Mucosa of descending colon (tissue), 3 donors: ENCODE results near the gene CTDSPL. TPM values are rescaled to one million over a fixed set of nuclear protein-coding genes. Genes with fewer than 3 reads are reported as not detected.

Experiments
- ATAC-seq: fragments of 200-7000 bp; cut with Tn5 transposase; one replicate; pipeline ENCODE4 v1.9.1; 2020; ENCODE audit warnings: mild to moderate bottlenecking, moderate library complexity
- DNase-seq, 3 donors: peaks; one replicate each; pipeline ENCODE4 v3.0.0-alpha.2; 2020
- H3K36me3 ChIP-seq: fragments of 200-600 bp; one replicate; pipeline ENCODE4 v1.8.0; 2021; ENCODE audit warnings: low read depth, mild to moderate bottlenecking
- H3K4me1 ChIP-seq: fragments of 200-600 bp; one replicate; pipeline ENCODE4 v1.8.0; 2021; ENCODE audit warnings: low read depth, mild to moderate bottlenecking
- H3K4me3 ChIP-seq: fragments of 200-600 bp; one replicate; pipeline ENCODE4 v1.8.0; 2021; ENCODE audit warnings: mild to moderate bottlenecking
- H3K9me3 ChIP-seq: fragments of 200-600 bp; one replicate; pipeline ENCODE4 v1.8.0; 2021; ENCODE audit warnings: mild to moderate bottlenecking
- CTCF ChIP-seq: fragments of 200-600 bp; IDR thresholded peaks from one replicate; pipeline ENCODE4 v1.8.0; 2022; ENCODE audit warnings: antibody characterized with exemption, mild to moderate bottlenecking
- intact Hi-C, 2 donors: fragments of 100-400 bp; cut with DNase I in 1 of 2; cut with micrococcal nuclease in 1 of 2; formaldehyde crosslinking; loops; one replicate each; pipeline versions ENCODE4 v1.11.0 to v1.11.1; 2022; cut with DNase I, micrococcal nuclease
- total RNA-seq, 3 donors: library from RNA; stranded (reverse); fragmentation: NEBNext Ultra II Directional in 2 of 3; extraction: Animal tissue kit (Norgen Biotek cat#: 25700) in 2 of 3; gene quantifications; one replicate each; pipeline versions ENCODE4 v1.2.1 to v1.2.4, GENCODE V29; 2021 to 2023
- donor health status: DM: no; HTN: no; CAD: no; lungs with moderate emphysema.
- donor health status: DM: no; HTN: no; CAD: no.
- donor health status: DM: no; HTN: yes; CAD: no.

CTDSPL gene
- total RNA-seq, 3 donors from 2014 or later: 59.1 to 89.7 (median 88.1) TPM

DNA sequence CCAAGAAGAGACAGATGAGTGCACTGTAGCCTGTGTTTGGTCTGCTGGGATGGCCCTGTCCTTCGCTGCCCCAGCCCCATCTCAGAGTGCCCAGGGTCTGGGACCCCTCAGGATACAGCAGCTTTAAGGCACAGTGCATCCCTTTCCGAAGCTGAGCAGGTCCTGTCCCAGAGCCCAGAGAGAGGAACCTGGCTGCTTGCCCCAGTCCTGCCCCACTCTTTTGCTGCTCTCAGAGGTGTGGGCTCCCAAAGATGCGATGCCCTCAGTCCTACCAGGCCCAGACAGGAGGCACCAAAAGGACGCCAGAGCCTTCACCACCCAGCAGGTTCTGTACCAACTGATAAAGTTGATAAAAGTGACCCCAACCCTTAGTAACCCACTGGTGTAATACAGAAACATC is 159.5 kb downstream of the CTDSPL start:
- peak in 2 of 3 donors; percentile 8 to 28 for DNase-seq
- H3K4me1 ChIP-seq: peaks cover 38% of the 10 kb centered on the region
- no peaks in the 10 kb centered on the region for H3K9me3 ChIP-seq
- no peak for ATAC-seq
- no peak for TF ChIP-seq CTCF
- no peaks in the 10 kb centered on the region for H3K36me3 ChIP-seq
- no peak overlapping the region for H3K4me3 ChIP-seq
- intact Hi-C loops: no loop called here

- H3K4me1 ChIP-seq: peaks cover 36% of the 10 kb centered on the region
- DNase-seq: peak in 2 of 3 donors; percentile 19 to 35
Measured at GRCh38 chr3:38022301-38022700, 160.6 kb downstream of the CTDSPL start.

DNA sequence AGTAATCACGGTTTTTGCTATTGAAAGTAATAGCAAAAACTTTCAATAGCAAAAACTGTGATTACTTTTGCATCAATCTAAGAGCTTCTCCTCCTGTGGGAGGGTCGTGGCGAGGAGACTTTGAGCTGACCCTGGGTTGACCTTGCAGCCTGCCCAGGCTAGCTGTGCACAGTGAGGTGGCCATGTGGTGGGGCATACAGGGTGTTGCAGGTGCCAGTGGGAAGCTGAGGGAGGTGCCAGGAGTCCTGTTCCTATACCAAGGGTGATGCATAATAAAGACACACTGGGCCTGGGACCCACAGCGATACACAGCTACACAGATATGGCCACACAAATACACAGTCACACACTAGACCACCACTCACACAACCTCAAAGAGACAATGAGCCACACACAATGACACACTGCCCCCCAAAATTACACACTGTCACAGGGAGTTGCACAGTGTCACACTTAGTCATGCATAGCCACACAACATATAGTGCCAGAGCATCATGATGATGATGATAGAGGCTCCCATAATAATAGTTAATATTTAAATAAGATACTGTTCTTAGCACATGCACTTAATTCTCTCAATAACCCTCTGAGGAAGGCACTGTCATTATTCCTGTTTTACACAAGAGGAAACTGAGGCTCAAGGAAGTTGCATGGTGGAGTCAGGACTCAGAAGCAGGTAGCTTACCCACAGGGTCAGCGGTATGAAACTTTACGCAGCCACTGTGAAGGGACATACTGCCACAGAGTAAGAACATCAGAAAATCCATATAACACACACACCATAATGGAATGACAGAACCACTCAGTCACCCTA is 161.4 kb downstream of the CTDSPL start:
- DNase-seq (peak in 2 of 3 donors; percentile 12 to 34), ATAC-seq (no peak)
- H3K4me3 ChIP-seq: peak overlapping the region; percentile 38
- H3K4me1 ChIP-seq: peaks cover 35% of the 10 kb centered on the region
- no peak for TF ChIP-seq CTCF
- no peaks in the 10 kb centered on the region for H3K36me3 ChIP-seq
- H3K9me3 ChIP-seq: no peaks in the 10 kb centered on the region
- intact Hi-C loops: no loop called here

More at GRCh38 chr3:38022301-38022700, 160.6 kb downstream of the CTDSPL start:
- no peak for TF ChIP-seq CTCF
- intact Hi-C loops: no loop called here
- H3K36me3 ChIP-seq: no peaks in the 10 kb centered on the region
- no peaks in the 10 kb centered on the region for H3K9me3 ChIP-seq
- no peak for ATAC-seq
- no peak overlapping the region for H3K4me3 ChIP-seq

GRCh38 chr3:38026856-38027255 is 165.2 kb downstream of the CTDSPL start:
- no peak for TF ChIP-seq CTCF
- H3K4me1 ChIP-seq: peaks cover 64% of the 10 kb centered on the region

DNA sequence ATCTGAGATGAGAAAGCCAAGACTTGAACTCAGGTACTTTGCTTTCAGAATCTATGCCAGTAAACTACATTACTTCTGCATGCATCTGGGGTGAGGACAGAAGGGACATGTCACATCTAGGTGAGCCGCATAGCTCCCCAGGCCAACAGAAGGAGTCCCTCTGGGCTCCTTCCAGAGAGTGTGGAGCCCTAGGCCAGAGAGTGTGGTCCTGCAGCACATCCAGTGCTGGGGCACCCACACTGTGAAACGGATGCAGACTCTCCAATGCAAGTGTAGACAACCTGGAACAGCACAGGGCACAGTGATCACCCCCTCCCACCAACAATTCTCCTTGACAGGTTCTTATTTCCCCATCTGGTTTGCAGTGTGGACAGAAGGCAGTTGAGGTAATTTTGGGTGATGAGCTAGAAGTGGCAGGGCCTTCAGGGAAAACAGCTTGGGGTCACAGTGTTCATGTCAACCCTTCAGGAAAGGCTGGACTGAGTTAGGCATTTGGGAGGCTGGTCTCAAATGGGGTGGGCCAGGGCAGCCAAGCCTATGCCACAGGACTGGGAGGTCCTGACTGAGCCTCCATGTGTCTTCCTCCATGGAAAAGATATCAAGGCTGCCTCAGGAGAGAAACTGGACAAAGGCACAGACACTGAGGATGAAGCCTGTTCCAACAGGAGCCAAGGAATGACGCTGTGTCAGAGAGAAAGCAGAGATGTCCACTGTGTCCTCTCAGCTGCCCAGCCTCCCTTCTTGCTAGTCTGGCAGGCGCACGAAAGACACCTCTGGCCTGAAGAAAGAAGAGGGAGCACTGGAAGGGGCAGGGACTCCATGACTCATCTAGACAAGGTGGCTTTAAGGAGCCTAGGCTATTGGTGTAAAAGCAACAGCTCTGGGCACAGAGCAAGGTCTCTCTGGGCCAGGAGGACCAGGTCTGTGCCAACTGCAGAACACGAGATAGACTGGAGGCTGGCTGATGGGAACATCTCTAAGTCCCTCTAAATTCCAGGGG is 166.1 kb downstream of the CTDSPL start:
- no peak overlapping the region for H3K4me3 ChIP-seq
- DNase-seq (peak in 1 of 3 donors; percentile 4), ATAC-seq (no peak)
- H3K4me1 ChIP-seq: peaks cover 61% of the 10 kb centered on the region
- H3K9me3 ChIP-seq: no peaks in the 10 kb centered on the region
- intact Hi-C loops: no loop called here
- TF ChIP-seq CTCF: no peak
- no peaks in the 10 kb centered on the region for H3K36me3 ChIP-seq

More at GRCh38 chr3:38026856-38027255, 165.2 kb downstream of the CTDSPL start:
- Histone ChIP-seq H3K36me3 (no peaks in the 10 kb centered on the region), H3K4me3 (no peak overlapping the region), H3K9me3 (no peaks in the 10 kb centered on the region)
- ATAC-seq: no peak
- DNase-seq: peak in 1 of 3 donors; percentile 7
- intact Hi-C loops: no loop called here
